Measurements from ENCODE around the gene BMP7.

The BMP7 gene

GRCh38 chr20:57259121-57259937 is 7.1 kb downstream of the BMP7 start:
- Histone ChIP-seq H3K4me1 (peaks cover 4 to 21% (median 13%) of the 10 kb centered on the region in 10 experiments), H3K27me3 (peaks cover 59 to 70% (median 65%) of the 10 kb centered on the region in 11 experiments)

GRCh38 chr20:57257701-57258453 is 8.6 kb downstream of the BMP7 start:
- Histone ChIP-seq H4K20me1 (peaks cover 0 to 16% (median 0%) of the 10 kb centered on the region in 11 experiments; a peak in 3 of 22 replicates), H3K9me3 (replicated peaks in 1 of 11) (no peaks in the 10 kb centered on the region), H3K27me3 (peaks cover 45 to 55% (median 50%) of the 10 kb centered on the region in 11 experiments), H3K27ac (no peak overlapping the region), H3K4me3 (no peak overlapping the region), H3K4me2 (peak overlapping the region in 7 of 11 experiments; percentile 1 to 63 (median 37); a peak in 11 of 22 replicates), H3K9ac (no peak overlapping the region), H3K36me3 (no peaks in the 10 kb centered on the region), H3K4me1 (peaks cover 0 to 15% (median 7%) of the 10 kb centered on the region in 10 experiments; a peak in 9 of 20 replicates)
- TF ChIP-seq Cebpa-rat (IDR thresholded peaks at IDR 0.05), result no peak

More at GRCh38 chr20:57259121-57259937, 7.1 kb downstream of the BMP7 start:
- Histone ChIP-seq H3K9me3 (replicated peaks in 1 of 11) (no peaks in the 10 kb centered on the region), H3K27ac (no peak overlapping the region), H3K36me3 (no peaks in the 10 kb centered on the region), H3K9ac (no peak overlapping the region), H3K4me2 (no peak overlapping the region), H4K20me1 (peaks cover 0 to 31% (median 2%) of the 10 kb centered on the region in 11 experiments; a peak in 10 of 22 replicates), H3K4me3 (no peak overlapping the region)
- TF ChIP-seq Cebpa-rat (IDR thresholded peaks at IDR 0.05), result no peak

- peaks cover 35 to 50% (median 41%) of the 10 kb centered on the region in 11 experiments for H3K27me3 ChIP-seq
These were observed 9.5 kb downstream of the BMP7 start for GRCh38 chr20:57256908-57257307.

GRCh38 chr20:57256205-57256604 is 10.2 kb downstream of the BMP7 start:
- Histone ChIP-seq H3K27ac (no peak overlapping the region), H4K20me1 (0 out of 22 replicates have a peak, but pooled peaks cover 0 to 8% (median 0%) of the 10 kb centered on the region in 11 experiments), H3K9ac (no peak overlapping the region), H3K4me2 (peak overlapping the region in 2 of 11 experiments; percentile 0 to 9; a peak in 2 of 22 replicates), H3K27me3 (peaks cover 28 to 44% (median 34%) of the 10 kb centered on the region in 11 experiments), H3K9me3 (replicated peaks in 1 of 11) (no peaks in the 10 kb centered on the region), H3K36me3 (no peaks in the 10 kb centered on the region), H3K4me3 (no peak overlapping the region), H3K4me1 (peaks cover 5 to 32% (median 21%) of the 10 kb centered on the region in 10 experiments)
- no peak for TF ChIP-seq Cebpa-rat (IDR thresholded peaks at IDR 0.05)

More at GRCh38 chr20:57256908-57257307, 9.5 kb downstream of the BMP7 start:
- TF ChIP-seq Cebpa-rat (IDR thresholded peaks at IDR 0.05), result no peak
- Histone ChIP-seq H3K9me3 (replicated peaks in 1 of 11) (no peaks in the 10 kb centered on the region), H3K9ac (no peak overlapping the region), H4K20me1 (0 out of 22 replicates have a peak, but pooled peaks cover 0 to 8% (median 0%) of the 10 kb centered on the region in 11 experiments), H3K4me1 (peaks cover 0 to 25% (median 14%) of the 10 kb centered on the region in 10 experiments; a peak in 16 of 20 replicates), H3K4me2 (no peak overlapping the region), H3K27ac (no peak overlapping the region), H3K4me3 (no peak overlapping the region), H3K36me3 (no peaks in the 10 kb centered on the region)

- Histone ChIP-seq H3K27me3 (peaks cover 18 to 34% (median 23%) of the 10 kb centered on the region in 11 experiments), H3K9me3 (replicated peaks in 1 of 11) (no peaks in the 10 kb centered on the region), H3K4me3 (no peak overlapping the region), H4K20me1 (0 out of 22 replicates have a peak, but pooled peaks cover 0 to 4% (median 0%) of the 10 kb centered on the region in 11 experiments), H3K9ac (no peak overlapping the region), H3K4me1 (peaks cover 15 to 42% (median 31%) of the 10 kb centered on the region in 10 experiments), H3K36me3 (no peaks in the 10 kb centered on the region), H3K4me2 (no peak overlapping the region), H3K27ac (no peak overlapping the region)
- no peak for TF ChIP-seq Cebpa-rat (IDR thresholded peaks at IDR 0.05)
These were observed 11.3 kb downstream of the BMP7 start for GRCh38 chr20:57255183-57255582.

GRCh38 chr20:57252559-57253162 is 13.8 kb downstream of the BMP7 start:
- Histone ChIP-seq H3K27ac (no peak overlapping the region; a peak in 1 of 22 replicates), H4K20me1 (no peaks in the 10 kb centered on the region), H3K27me3 (peaks cover 0 to 10% (median 0%) of the 10 kb centered on the region in 11 experiments; a peak in 6 of 22 replicates), H3K9ac (no peak overlapping the region), H3K9me3 (replicated peaks in 1 of 11) (0 out of 22 replicates have a peak, but pooled peaks cover 0 to 4% (median 0%) of the 10 kb centered on the region in 11 experiments), H3K4me1 (peaks cover 20 to 53% (median 42%) of the 10 kb centered on the region in 10 experiments), H3K4me3 (no peak overlapping the region), H3K4me2 (peak overlapping the region in 7 of 11 experiments; percentile 76 to 95 (median 88); a peak in 12 of 22 replicates), H3K36me3 (no peaks in the 10 kb centered on the region)
- TF ChIP-seq Cebpa-rat (IDR thresholded peaks at IDR 0.05), result no peak

GRCh38 chr20:57251949-57252348 is 14.5 kb downstream of the BMP7 start:
- Histone ChIP-seq H3K9ac (peak overlapping the region in 5 of 11 experiments; percentile 7 to 72 (median 38); a peak in 7 of 22 replicates), H3K9me3 (replicated peaks in 1 of 11) (0 out of 22 replicates have a peak, but pooled peaks cover 0 to 4% (median 0%) of the 10 kb centered on the region in 11 experiments), H3K27ac (peak overlapping the region in 6 of 11 experiments; percentile 43 to 78 (median 66); a peak in 11 of 22 replicates), H4K20me1 (no peaks in the 10 kb centered on the region), H3K36me3 (no peaks in the 10 kb centered on the region), H3K27me3 (peaks cover 0 to 10% (median 0%) of the 10 kb centered on the region in 11 experiments; a peak in 2 of 22 replicates), H3K4me2 (peak overlapping the region in 10 of 11 experiments; percentile 66 to 95 (median 86); a peak in 20 of 22 replicates), H3K4me1 (peaks cover 27 to 58% (median 49%) of the 10 kb centered on the region in 10 experiments), H3K4me3 (no peak overlapping the region)
- TF ChIP-seq Cebpa-rat (IDR thresholded peaks at IDR 0.05), result no peak

- Histone ChIP-seq H3K9ac (peak overlapping the region in 7 of 11 experiments; percentile 7 to 72 (median 38); a peak in 9 of 22 replicates), H3K27ac (peak overlapping the region in 8 of 11 experiments; percentile 15 to 78 (median 57); a peak in 13 of 22 replicates), H3K4me3 (peak overlapping the region in 7 of 10 experiments; percentile 17 to 48 (median 28); a peak in 7 of 20 replicates), H3K4me1 (peaks cover 28 to 64% (median 53%) of the 10 kb centered on the region in 10 experiments), H4K20me1 (no peaks in the 10 kb centered on the region), H3K27me3 (peaks cover 0 to 10% (median 0%) of the 10 kb centered on the region in 11 experiments; a peak in 2 of 22 replicates), H3K36me3 (no peaks in the 10 kb centered on the region), H3K9me3 (replicated peaks in 1 of 11) (0 out of 22 replicates have a peak, but pooled peaks cover 0 to 4% (median 0%) of the 10 kb centered on the region in 11 experiments), H3K4me2 (peak overlapping the region; percentile 66 to 95 (median 86))
- no peak for TF ChIP-seq Cebpa-rat (IDR thresholded peaks at IDR 0.05)
These were observed 15.1 kb downstream of the BMP7 start for GRCh38 chr20:57251344-57251743.

Data from BLaER1 treated with 17β-estradiol and CSF1 and Interleukin-3, amounts not matched to agents 10 nM and 100 nM (cell line).